Mesenchymal stem cell (in vitro differentiated cells and primary cell): ENCODE results near the gene CFHR5. TPM values are rescaled to one million over a fixed set of nuclear protein-coding genes. Genes with fewer than 3 reads are reported as not detected.
"Not testable (repeated sequence)": the region's sequence is repeated elsewhere in the genome, so short reads cannot be mapped to it uniquely, and the experiment has no call there.

Experiments used
- DNase-seq: peaks from one replicate; pipeline ENCODE4 v3.0.0-alpha.2; 2013
- H2AFZ ChIP-seq: one replicate; pipeline ENCODE4 v1.6.1; 2013; ENCODE audit warnings: low read depth, mild to moderate bottlenecking, control low read depth, inconsistent platforms, low read length, moderate library complexity
- H2AK5ac ChIP-seq: 2 replicates; pipeline ENCODE4 v1.6.1; 2013; ENCODE audit warnings: low read length, moderate library complexity, mild to moderate bottlenecking, inconsistent platforms; ENCODE audit not compliant: severe bottlenecking
- H2BK120ac ChIP-seq: one replicate; pipeline ENCODE4 v1.6.1; 2013; ENCODE audit warnings: low read depth, mild to moderate bottlenecking, inconsistent platforms, low read length, moderate library complexity
- H2BK12ac ChIP-seq, 2 experiments: one replicate each; pipeline ENCODE4 v1.6.1; 2013; ENCODE audit warnings: inconsistent platforms in 2 of 2, low read length in 2 of 2, mild to moderate bottlenecking in 2 of 2, moderate library complexity in 2 of 2, control low read depth in 1 of 2
- H2BK15ac ChIP-seq: one replicate; pipeline ENCODE4 v1.6.1; 2013; ENCODE audit warnings: mild to moderate bottlenecking, low read depth, inconsistent platforms; ENCODE audit not compliant: poor library complexity, severe bottlenecking
- H2BK5ac ChIP-seq: 2 replicates; pipeline ENCODE4 v1.6.1; 2013; ENCODE audit warnings: low read depth, mild to moderate bottlenecking, low read length, control low read depth, inconsistent platforms; ENCODE audit not compliant: poor library complexity, severe bottlenecking
- H3K14ac ChIP-seq, 2 experiments: one replicate each; pipeline ENCODE4 v1.6.1; 2013; ENCODE audit warnings: inconsistent platforms in 2 of 2, low read length in 2 of 2, control low read depth in 1 of 2, mild to moderate bottlenecking in 1 of 2, moderate library complexity in 1 of 2
- H3K18ac ChIP-seq, 2 experiments: one replicate each; pipeline ENCODE4 v1.6.1; 2013; ENCODE audit warnings: inconsistent platforms in 2 of 2, low read length in 2 of 2, control low read depth in 1 of 2, low read depth in 1 of 2, mild to moderate bottlenecking in 1 of 2
- H3K23ac ChIP-seq, 2 experiments: one replicate each; pipeline ENCODE4 v1.6.1; 2013; ENCODE audit warnings: inconsistent platforms in 2 of 2, low read length in 2 of 2, mild to moderate bottlenecking in 2 of 2, moderate library complexity in 2 of 2, control low read depth in 1 of 2
- H3K27ac ChIP-seq: 2 replicates; pipeline ENCODE4 v1.5.1; 2013; ENCODE audit warnings: mild to moderate bottlenecking, moderate library complexity, low read length, control low read depth, inconsistent platforms; ENCODE audit not compliant: poor library complexity, severe bottlenecking
- H3K27me3 ChIP-seq, 2 experiments: 2 replicates each; pipeline versions ENCODE4 v1.6.1 to v1.7.0; 2013; ENCODE audit warnings: low read length in 2 of 2, mild to moderate bottlenecking in 2 of 2, moderate library complexity in 2 of 2, control low read depth in 1 of 2, inconsistent platforms in 1 of 2; ENCODE audit not compliant: control insufficient read depth in 1 of 2, insufficient read depth in 1 of 2
- H3K36me3 ChIP-seq, 2 experiments: 2 replicates each; pipeline versions ENCODE4 v1.6.1 to v1.7.0; 2013; ENCODE audit warnings: low read length in 2 of 2, control low read depth in 1 of 2, inconsistent platforms in 1 of 2, low read depth in 1 of 2, mild to moderate bottlenecking in 1 of 2; ENCODE audit not compliant: insufficient read depth in 2 of 2, control insufficient read depth in 1 of 2
- H3K4ac ChIP-seq, 2 experiments: one replicate each; pipeline ENCODE4 v1.6.1; 2013; ENCODE audit warnings: inconsistent platforms in 2 of 2, low read length in 2 of 2, mild to moderate bottlenecking in 2 of 2, moderate library complexity in 2 of 2, control low read depth in 1 of 2, low read depth in 1 of 2
- H3K4me1 ChIP-seq: 2 replicates; pipeline ENCODE4 v1.6.1; 2013; ENCODE audit warnings: low read depth, low read length, control low read depth; ENCODE audit not compliant: control insufficient read depth, insufficient read depth
- H3K4me2 ChIP-seq: 2 replicates; pipeline ENCODE4 v1.6.1; 2013; ENCODE audit warnings: low read length, mild to moderate bottlenecking, inconsistent platforms; ENCODE audit not compliant: poor library complexity, severe bottlenecking
- H3K4me3 ChIP-seq, 2 experiments: 2 replicates each; pipeline versions ENCODE4 v1.5.1 to v1.7.0; 2013; ENCODE audit warnings: low read length in 2 of 2, mild to moderate bottlenecking in 2 of 2, control low read depth in 1 of 2, low read depth in 1 of 2; ENCODE audit not compliant: insufficient read depth in 1 of 2
- H3K79me1 ChIP-seq: replicated peaks from 2 replicates; pipeline ENCODE4 v1.6.1; 2013; ENCODE audit warnings: mild to moderate bottlenecking, control low read depth, low read length, inconsistent platforms; ENCODE audit not compliant: poor library complexity, severe bottlenecking
- H3K9ac ChIP-seq: 2 replicates; pipeline ENCODE4 v1.7.0; 2013; ENCODE audit warnings: mild to moderate bottlenecking, low read length, moderate library complexity
- H3K9me3 ChIP-seq: 2 replicates; pipeline ENCODE4 v1.7.0; 2013; ENCODE audit warnings: mild to moderate bottlenecking, low read length; ENCODE audit not compliant: control insufficient read depth
- H4K8ac ChIP-seq: one replicate; pipeline ENCODE4 v1.6.1; 2013; ENCODE audit warnings: inconsistent platforms, mild to moderate bottlenecking, low read length, moderate library complexity
- H4K91ac ChIP-seq: one replicate; pipeline ENCODE4 v1.6.1; 2013; ENCODE audit warnings: mild to moderate bottlenecking, low read length, inconsistent platforms
- WGBS: methylation state at CpG from one replicate; pipeline ENCODE4 v1.1.7; 2013; ENCODE audit warnings: mixed read lengths; 5-methylcytosine and 5-hydroxymethylcytosine counted together
- polyA plus RNA-seq, 2 experiments: library from polyadenylated mRNA; stranded (reverse); fragments of 200-250 nt; gene quantifications; one replicate each; pipeline ENCODE4 v1.2.3, GENCODE V29; 2013

Gene CFHR5
- polyA plus RNA-seq (2013, experiment 1 of 2): not detected
- not detected for polyA plus RNA-seq (2013, experiment 2 of 2)

GRCh38 chr1:196977278-196977677 is at the start of gene CFHR5:
Gene CFHR5, plus strand, starts transcription at chr1:196977556. Its CDS starts 109 bp downstream, at chr1:196977665.
- no peaks in the 10 kb centered on the region for H3K9me3 ChIP-seq
- H3K9ac ChIP-seq: no peak within 1 kb of the TSS
- WGBS: 87% methylated on average over 2 of the region's 5 CpGs
- no peak within 1 kb of the TSS for H2BK120ac ChIP-seq
- H3K18ac ChIP-seq: no peak within 1 kb of the TSS
- H3K4me3 ChIP-seq: no peak within 1 kb of the TSS
- no peak within 1 kb of the TSS for H2BK15ac ChIP-seq
- H3K14ac ChIP-seq: no peak within 1 kb of the TSS
- H3K4me1 ChIP-seq: no peaks in the 10 kb centered on the region
- H2AK5ac ChIP-seq: no peak within 1 kb of the TSS
- H4K8ac ChIP-seq: no peak within 1 kb of the TSS
- H2BK5ac ChIP-seq: no peak within 1 kb of the TSS
- no peaks in the 10 kb centered on the region for H3K36me3 ChIP-seq
- H3K79me1 ChIP-seq: no peaks in the 10 kb centered on the region
- no peak within 1 kb of the TSS for H2AFZ ChIP-seq
- H3K23ac ChIP-seq: no peak within 1 kb of the TSS
- H3K4me2 ChIP-seq: no peak within 1 kb of the TSS
- no peak within 1 kb of the TSS for H3K4ac ChIP-seq
- DNase-seq: no peak
- H3K27ac ChIP-seq: no peak within 1 kb of the TSS
- no peak within 1 kb of the TSS for H2BK12ac ChIP-seq
- H3K27me3 ChIP-seq: no peaks in the 10 kb centered on the region
- no peak within 1 kb of the TSS for H4K91ac ChIP-seq

DNA sequence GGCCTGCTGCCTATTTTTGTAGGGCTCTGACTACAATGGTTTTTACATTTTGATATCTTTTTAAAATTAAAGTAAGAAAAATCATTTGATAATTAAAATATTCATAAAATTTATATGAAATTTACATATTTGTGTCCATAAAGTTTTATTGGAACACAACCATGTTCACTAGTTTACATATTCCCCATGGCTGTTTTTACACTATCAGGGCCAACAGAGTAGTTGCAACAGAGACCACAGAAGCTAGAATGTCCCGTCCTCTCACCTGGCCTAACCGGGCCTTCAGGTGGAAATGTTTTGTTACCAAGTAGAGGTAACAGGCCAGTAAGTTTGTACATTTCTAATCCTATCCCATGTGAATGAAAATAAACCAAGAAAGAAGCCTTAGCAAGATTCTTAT is 44.5 kb upstream of the CFHR5 start:
- not testable (repeated sequence) for H3K9ac ChIP-seq, H2BK12ac ChIP-seq, H3K14ac ChIP-seq, H3K79me1 ChIP-seq, H2BK120ac ChIP-seq, H3K36me3 ChIP-seq, H3K4me1 ChIP-seq, H3K4me3 ChIP-seq, H4K8ac ChIP-seq, H2BK15ac ChIP-seq, H3K27me3 ChIP-seq, H3K9me3 ChIP-seq, H3K27ac ChIP-seq, H2BK5ac ChIP-seq, H4K91ac ChIP-seq, H2AFZ ChIP-seq, H3K23ac ChIP-seq, H2AK5ac ChIP-seq, DNase-seq, H3K4ac ChIP-seq, H3K4me2 ChIP-seq, H3K18ac ChIP-seq
- no CpG with 5 or more reads among the region's 2 CpGs for WGBS

DNA sequence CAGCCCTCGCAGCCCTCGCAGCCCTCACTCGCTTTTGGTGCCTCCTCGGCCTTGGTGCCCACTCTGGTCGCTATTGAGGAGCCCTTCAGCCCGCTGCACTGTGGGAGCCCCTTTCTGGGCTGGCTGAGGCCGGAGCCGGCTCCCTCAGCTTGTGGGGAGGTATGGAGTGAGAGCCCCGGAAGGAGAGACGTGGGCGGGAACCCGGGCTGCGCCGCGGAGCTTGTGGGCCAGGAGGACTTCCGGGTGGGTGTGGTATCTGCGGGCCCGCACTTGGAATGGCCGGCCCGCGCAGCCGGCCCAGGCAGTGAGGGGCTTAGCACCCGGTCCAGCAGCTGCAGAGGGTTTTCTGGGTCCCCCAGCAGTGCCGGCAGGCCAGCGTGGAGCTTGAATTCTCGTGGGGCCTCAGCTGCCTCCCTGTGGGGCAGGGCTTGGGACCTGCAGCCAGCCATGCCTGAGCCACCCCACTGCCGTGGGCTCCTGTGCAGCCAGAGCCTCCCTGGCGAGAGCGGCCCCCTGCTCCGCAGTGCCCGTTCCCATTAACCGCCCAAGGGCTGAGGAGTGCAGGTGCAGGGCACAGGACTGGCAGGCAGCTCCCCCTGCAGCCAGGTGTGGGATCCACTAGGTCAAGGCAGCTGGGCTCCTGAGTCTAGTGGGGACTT is 43.7 kb upstream of the CFHR5 start:
- Histone ChIP-seq H2AFZ (no peak overlapping the region), H4K91ac (no peak overlapping the region), H3K27me3 (no peaks in the 10 kb centered on the region), H3K9me3 (no peaks in the 10 kb centered on the region), H2BK5ac (no peak overlapping the region), H3K4me2 (no peak overlapping the region), H3K4ac (no peak overlapping the region), H4K8ac (no peak overlapping the region), H3K23ac (no peak overlapping the region), H3K9ac (no peak overlapping the region), H3K79me1 (no peaks in the 10 kb centered on the region), H3K4me3 (no peak overlapping the region), H2BK15ac (no peak overlapping the region), H3K4me1 (no peaks in the 10 kb centered on the region), H3K18ac (no peak overlapping the region), H2BK120ac (no peak overlapping the region), H3K14ac (no peak overlapping the region), H2BK12ac (no peak overlapping the region), H3K36me3 (peaks cover 0 to 3% of the 10 kb centered on the region in 2 experiments), H3K27ac (no peak overlapping the region), H2AK5ac (no peak overlapping the region)
- DNase-seq: no peak
- WGBS: 89% methylated on average over 32 of the region's 32 CpGs

GRCh38 chr1:196941474-196941873 is 35.9 kb upstream of the CFHR5 start:
- not testable (repeated sequence) for H2AK5ac ChIP-seq, H2AFZ ChIP-seq, H2BK12ac ChIP-seq, H3K23ac ChIP-seq, H2BK15ac ChIP-seq, H2BK120ac ChIP-seq, H3K14ac ChIP-seq, H3K18ac ChIP-seq, H3K9me3 ChIP-seq, H3K4ac ChIP-seq, H4K8ac ChIP-seq, H3K4me3 ChIP-seq, H3K4me1 ChIP-seq, H3K27ac ChIP-seq, H3K79me1 ChIP-seq, H3K27me3 ChIP-seq, H2BK5ac ChIP-seq, H4K91ac ChIP-seq, H3K4me2 ChIP-seq, H3K36me3 ChIP-seq, H3K9ac ChIP-seq, DNase-seq
- WGBS: 73% methylated on average over 6 of the region's 6 CpGs
